HG03139 (cell line): ENCODE results near the gene CLDN4.
A peak's percentile ranks its signal among the peaks of the same experiment; 100 is the strongest.
"Not testable (repeated sequence)": the region's sequence is repeated elsewhere in the genome, so short reads cannot be mapped to it uniquely, and the experiment has no call there.

Experiments used
- ATAC-seq: cut with Tn5 transposase; IDR thresholded peaks from one replicate; pipeline ENCODE4 v1.9.1; 2021; ENCODE audit not compliant: unreplicated experiment

The CLDN4 gene

DNA sequence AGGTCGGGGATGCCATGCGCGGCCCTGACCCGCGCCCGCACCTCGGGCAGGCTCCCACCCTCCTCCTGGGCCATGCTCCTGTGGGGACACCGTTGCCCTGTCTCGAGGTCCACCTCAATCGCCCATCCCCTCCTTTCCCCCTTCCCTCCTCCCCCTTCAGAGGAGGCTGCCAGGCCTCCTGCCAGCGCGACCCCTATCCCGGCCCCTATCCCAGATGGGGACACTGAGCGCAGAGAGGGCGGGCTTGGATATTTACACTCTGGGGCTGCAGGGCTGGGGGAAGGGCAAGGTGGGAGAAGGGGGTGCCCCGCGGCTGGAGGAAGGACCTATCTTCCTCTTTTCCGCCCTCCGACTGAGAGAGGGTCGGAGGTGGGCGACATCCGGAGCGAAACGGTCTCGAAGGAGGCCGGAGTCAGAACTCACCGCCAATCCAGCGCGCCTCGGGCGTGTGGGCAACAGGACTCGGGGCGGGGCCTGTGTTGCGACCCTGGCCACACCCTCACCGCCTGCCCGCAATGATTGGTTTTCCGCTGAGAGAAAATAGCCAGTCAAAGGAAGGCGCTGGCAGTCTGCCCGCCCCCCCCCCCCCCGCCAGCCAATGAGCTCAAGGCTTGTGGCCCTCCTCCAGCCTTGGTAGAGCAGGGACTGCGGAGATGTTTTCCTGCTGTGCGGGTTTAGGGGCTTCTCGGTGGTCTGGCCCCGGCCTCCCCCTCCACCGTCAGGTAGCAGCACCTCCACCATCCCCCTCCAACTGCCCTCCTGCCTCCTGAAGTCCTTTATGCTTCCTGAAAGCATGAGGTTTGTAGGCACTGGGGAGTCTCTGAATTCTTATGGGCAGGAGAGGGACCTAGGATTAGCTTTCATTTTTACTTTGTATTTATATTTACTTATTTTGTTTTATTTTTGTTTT lies 11.5 kb downstream of the CLDN4 start, which contains the start of gene METTL27:
TSS of gene METTL27 (minus strand) at position 450 of the 910 bp plus-strand sequence. CDS start at position 74, 376 bp downstream.
- peak; percentile 90 for ATAC-seq

DNA sequence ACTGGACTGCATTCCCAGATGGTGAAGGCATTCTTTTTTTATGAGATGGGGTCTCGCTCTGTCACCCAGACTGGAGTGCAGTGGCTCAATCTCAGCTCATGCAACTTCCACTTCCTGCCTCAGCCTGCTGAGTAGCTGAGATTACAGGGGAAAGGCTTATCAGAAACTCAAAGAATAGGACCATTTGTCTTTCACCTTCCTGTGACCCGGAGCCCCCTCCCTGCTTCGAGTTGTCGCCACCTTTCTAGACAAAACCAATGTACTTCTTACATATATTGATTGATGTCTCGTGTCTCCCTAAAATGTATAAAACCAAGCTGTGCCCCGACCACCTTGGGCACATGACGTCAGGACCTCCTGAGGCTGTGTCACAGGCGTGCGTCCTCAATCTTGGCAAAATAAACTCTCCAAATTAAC lies 13.3 kb downstream of the CLDN4 start:
- no peak for ATAC-seq

DNA sequence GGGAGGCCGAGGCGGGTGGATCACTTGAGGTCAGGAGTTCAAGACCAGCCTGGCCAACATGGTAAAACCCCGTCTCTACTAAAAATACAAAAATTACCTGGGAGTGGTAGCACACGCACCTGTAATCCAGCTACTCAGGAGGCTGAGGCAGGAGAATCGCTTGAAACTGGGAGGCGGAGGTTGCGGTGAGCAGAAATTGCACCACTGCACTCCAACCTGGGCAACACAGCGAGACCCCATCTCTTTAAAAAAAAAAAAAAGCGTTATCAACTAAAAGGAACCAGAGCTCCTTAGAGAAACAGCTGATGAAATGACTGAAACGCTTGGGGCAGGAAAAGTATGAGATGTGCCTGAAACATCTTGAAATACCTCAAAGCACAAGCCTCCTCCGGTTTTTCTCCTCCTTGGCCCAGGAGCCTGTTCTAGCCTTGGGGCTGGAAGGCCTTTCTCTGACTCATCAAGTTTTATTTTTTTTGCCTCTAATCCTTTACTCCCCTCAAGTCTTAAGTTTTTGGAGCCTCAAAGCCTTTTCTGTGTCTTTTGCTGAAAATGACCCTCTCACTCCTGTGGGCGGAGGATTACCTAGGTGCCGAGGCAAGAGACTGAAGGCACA lies 14.2 kb downstream of the CLDN4 start:
- no peak for ATAC-seq

DNA sequence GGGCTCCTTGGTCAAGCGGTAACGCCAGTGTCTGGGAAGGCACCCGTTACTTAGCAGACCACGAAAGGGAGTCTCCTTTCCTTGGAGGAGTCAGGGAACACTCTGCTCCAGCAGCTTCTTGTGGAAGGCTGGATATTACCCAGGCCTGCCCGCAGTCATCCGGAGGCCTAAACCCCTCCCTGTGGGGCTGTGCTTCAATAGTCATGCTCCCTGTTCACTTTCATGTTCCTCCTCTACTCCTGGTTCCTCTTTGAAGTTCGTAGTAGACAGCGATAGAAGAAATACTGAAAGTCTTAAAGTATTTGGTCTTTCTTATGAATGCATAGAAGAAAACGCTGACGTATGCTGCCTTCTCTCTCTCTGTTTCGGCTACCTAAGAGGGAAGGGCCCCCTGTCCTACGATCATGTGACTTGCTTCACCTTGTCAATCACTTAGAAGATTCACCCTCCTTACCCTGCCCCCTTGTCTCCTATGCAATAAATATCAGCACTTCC lies 15.0 kb downstream of the CLDN4 start:
- ATAC-seq: not testable (repeated sequence)

DNA sequence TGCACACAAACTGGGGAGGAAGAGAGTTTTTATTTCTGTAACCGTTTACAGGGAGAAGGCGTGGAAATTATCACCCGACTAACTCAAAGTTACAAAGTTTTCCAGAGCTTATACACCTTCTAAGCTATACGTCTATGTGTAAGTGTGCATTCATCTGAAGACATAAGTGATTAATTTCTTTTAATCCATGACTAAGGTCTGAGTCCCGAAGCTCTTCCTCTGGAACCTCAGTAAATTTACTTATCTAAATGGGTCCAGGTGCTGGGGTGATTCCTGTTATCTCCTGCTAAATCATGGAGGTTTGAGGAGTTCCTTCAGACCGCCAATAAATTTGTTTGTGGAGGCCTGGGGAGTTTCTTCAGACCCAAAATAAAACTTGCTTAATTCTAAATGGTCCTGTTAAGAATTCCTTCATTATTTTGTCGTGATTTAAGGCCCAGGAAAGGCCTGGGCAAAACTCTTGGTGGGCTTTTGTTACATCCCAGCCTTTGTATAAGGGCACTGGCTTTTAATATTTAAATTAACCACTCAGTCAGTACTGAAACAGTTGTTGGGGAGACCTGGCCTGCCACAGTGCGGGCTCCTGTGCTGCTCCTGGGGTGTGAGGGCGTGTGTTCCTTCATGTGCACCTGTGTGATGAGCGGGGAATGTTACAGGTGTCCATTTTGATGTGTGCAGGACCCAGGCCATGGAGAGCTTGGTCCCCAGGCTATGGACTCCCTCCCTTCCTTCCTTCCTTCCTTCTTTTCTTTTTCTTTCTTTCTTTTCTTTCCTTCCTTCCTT lies 17.3 kb downstream of the CLDN4 start:
- ATAC-seq: no peak

DNA sequence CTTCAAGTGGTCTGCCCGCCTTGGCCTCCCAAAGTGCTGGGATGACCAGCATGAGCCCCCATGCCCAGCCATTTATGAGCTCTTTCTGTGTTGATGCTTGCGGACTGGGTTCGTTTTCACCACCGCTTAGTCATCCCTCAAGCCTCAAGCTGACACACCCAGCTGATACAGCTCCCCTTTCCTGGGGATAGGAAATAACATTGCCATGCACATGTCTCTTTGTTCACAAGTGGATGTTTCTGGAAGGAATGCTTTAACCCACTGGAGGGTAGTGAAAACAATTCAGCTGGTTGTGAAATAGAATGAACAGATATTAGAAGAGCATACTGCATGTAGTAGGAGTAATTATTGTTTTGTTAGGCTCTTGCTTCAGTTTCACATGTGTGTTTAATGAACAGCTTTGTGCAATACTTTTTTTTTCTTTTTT lies 20.0 kb downstream of the CLDN4 start:
- no peak for ATAC-seq

DNA sequence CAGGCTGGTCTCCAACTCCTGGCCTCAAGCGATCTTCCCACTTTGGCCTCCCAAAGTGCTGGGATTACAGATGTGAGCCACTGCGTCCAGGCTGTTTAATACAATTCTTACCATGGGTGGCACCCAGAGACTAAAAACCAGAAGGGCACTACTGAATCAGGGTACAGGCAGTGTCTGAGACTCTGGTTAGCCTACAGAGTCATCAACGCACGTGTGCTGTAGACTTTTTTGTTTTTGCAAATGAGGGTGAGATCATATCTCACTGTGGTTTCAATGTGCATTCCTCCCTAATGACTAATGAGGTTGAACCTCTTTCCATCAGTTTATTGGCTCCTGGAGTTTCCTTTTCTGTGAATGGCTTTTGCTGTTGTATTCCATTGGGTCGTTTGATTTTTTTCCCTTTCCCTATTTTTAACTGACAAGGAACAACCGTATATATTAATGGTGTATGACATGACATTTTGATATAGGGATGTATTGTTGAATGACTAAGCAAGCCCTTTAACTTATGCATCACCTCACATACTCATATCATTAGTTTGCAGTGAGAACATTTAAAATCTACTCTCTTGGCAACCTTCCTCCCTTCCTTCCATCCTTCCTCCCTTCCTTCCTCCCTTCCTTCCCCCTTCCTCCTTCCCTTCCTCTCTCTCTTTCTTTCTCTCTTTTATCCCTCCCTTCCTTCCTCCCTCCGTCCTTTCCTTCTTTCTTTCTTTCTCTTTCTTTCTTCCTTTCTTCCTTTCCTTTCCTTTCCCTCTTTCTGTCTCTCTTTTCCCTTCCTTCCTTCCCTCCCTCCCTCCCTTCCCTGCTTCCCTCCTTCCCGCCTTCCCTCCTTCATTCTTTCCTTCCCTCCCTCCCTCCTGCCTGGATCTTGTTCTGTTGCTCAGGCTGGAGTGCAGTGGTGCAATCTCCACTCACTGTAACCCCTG lies 20.9 kb downstream of the CLDN4 start:
- ATAC-seq: no peak

DNA sequence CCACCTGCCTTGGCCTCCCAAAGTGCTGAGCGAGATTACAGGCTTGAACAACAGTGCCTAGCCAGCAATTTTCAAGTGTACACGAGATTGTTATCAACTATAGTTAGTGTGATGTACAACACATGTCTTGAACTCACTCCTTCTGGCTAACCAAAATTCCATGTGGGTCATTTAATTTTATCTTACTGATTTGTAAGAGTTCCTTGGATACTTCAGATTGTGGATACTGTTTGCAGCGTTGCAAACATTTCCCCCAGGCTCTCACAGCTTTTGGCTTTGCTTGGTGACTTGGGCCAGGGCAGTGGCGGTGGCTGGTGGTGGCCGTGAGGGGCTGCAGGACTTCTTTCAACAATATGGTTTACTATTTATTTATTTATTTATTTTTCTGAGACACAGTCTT lies 21.7 kb downstream of the CLDN4 start:
- ATAC-seq: no peak

DNA sequence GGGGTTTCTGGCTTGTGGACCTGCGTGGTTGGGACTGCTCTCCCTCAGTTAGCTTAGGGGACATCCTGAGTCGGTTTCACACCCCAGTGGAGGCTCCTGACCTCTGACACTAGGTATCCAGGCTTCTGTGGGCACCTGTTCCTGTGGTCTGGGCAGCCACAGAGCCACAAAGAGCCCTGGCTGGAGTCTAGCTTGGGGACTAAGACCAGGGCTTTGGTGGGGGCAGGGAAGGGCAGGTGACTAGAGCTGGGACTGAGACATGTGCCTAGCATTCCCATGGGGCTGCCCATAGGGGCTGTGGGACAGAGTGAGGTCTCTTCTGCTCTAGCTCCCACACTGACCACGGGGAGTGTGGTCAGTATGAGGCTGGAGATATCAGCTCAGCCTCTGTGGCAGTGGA lies 26.1 kb downstream of the CLDN4 start:
- no peak for ATAC-seq

DNA sequence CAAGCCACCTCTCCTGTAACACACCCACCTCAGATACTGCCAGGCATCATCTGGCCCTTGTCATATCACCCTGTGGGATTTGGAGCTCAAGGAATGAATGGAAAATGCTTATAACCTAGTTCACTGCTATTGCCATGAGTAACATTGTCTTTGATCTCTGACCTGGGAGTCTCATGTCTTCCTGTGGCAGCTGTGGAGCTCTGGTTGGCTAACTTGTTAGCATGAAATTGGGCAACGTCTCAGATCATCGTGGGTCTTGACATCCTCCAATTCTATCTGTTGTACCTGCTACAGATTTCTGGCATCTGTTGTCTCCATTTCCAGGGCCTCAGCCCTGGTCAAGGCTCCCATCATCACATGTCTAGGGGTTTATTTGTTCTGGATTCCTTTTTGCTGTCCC lies 28.0 kb downstream of the CLDN4 start:
- ATAC-seq: no peak

DNA sequence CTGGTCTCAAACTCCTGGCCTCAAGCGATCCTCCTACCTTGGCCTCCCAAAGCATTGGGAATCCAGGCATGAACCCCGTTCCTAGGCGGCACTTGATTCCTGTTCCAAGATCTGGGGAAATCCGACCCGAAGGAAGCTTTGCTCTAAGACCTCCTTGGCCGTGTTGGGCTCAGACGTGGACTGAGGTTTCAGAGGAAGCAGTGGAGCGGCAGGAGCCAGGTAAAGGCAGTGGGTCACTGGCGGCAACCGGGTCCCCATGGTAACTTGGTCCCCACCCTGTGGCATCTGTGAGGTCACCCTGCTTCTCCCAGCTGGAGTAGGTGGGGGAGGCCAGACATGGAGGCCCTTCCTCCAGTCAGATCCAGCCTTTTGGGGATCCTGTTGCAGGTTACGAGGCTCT lies 30.1 kb downstream of the CLDN4 start, which contains the start of gene TMEM270:
TSS of gene TMEM270 (plus strand) at position 301 of the 400 bp plus-strand sequence. CDS start at position 337, 36 bp downstream.
- ATAC-seq: no peak

DNA sequence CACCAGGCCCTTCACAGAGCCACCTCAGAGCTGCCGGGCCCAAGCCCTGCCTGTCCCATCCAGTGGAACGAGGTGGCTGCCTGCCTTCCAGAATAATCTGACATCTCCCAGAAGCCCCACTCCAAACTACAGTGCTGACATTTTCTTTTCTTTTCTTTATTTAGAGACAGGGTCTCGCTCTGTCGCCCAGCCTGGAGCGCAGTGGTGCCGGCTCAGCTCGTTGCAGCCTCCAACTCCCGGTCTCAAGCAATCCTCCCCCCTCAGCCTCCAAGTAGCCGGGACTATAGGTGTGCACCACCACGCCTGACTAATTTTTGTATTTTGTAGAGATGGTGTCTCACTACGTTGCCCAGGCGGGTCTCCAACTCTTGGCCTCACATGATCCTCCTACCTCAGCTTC lies 30.5 kb downstream of the CLDN4 start:
- ATAC-seq: no peak

DNA sequence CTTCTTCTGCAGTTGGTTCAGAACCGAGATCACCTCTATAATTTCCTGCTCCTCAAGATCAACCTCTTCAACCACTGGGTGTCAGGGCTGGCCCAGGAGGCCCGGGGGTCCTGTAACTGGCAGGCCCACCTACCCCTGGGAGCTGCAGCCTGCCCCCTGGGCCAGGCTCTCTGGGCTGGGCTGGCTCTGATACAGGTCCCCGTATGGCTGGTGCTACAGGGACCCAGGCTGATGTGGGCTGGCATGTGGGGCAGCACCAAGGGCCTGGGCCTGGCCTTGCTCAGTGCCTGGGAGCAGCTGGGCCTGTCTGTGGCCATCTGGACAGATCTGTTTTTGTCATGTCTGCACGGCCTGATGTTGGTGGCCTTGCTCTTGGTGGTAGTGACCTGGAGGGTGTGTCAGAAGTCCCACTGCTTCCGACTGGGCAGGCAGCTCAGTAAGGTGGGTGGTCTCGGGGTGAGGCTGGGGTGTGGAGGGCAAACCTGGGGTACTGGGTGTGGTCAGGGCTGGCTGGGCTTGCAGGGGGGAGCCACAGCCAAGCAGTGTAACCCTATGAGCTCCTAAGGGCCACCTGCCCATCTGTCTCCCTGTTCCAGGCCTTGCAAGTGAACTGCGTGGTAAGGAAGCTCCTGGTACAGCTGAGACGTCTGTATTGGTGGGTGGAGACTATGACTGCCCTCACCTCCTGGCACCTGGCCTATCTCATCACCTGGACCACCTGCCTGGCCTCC lies 34.4 kb downstream of the CLDN4 start:
- ATAC-seq: no peak

DNA sequence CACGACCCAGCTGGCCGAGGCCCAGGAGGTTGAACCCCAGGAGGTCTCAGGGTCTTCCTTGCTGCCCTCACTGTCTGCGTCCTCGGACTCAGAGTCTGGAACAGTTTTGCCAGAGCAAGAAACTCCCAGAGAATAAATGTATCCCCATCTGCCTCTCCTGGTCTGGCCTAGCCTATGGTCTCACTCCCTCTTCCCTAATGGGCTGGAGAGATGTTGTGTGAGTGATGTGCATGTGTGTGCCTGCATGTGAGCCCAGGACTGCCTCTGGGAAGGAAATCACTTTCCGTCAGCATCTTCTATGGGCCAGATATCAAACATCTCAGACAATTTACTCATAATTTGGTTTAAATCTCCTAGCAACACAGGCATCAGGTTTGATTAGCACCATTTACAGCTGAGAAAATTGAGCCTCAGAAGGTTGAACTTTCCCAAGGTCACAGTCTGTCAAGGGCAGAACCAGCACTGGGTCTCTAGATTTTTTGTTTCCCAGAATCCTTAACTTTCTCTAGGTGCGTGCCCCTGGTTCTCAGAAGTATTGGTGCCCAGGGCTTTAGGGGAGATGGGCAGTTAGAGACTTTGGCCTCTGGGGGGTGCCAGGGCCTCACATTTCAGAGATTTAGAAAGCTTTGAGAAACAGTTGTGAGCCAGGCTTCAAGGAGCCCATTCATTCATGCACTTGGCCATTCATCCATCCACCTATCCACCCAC lies 35.1 kb downstream of the CLDN4 start:
- ATAC-seq: no peak

DNA sequence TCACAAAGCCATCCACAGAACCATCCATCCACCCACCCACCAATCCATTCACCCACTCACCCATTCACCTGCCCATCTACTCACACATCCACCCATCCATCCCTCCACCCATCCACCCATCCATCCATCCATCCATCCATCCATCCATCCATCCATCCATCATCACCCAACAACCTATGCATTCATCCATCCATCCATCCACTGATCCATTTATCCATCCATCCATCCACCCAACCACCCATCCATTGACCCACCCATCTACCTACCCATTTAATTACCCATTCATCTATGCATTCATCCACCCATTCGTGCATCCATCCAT lies 35.6 kb downstream of the CLDN4 start:
- no peak for ATAC-seq

DNA sequence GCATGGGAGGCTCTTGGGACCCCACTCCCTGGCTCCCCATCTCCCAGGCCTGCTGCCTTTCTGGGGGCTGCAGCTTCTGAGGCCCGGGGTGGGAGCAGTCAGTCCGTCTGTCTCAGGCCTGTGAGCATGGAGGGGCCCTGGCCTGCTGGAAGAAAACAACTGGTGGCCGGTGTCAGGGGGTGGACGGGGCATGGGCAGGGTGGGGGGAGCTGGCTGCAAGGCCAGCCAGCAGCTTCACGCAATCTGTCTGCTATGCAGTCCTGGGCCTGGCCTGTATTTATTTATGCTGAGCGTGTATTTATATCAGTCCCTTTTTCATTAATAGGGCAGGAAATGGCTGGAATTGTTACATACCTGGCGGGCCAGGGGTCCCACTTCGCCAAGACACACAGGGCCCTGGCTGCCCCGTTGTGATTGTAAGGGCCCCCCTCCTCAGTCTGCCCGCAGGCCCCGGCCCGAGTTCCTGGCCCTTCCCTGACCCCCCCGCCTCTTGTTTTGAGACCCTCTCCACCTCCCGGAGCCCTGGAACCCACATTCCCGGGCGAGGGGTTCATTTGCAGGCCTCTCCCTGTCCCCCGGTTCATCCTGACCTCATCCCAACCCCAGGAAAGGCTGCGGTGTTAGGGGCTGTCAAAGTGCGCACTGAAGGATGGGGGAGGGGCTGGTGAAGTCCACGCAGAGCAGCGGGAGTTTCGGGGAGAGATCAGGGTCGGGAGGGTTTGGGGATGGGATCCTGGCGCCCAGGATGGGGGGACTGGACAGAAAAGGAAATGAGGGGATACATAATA lies 38.4 kb downstream of the CLDN4 start:
- no peak for ATAC-seq

DNA sequence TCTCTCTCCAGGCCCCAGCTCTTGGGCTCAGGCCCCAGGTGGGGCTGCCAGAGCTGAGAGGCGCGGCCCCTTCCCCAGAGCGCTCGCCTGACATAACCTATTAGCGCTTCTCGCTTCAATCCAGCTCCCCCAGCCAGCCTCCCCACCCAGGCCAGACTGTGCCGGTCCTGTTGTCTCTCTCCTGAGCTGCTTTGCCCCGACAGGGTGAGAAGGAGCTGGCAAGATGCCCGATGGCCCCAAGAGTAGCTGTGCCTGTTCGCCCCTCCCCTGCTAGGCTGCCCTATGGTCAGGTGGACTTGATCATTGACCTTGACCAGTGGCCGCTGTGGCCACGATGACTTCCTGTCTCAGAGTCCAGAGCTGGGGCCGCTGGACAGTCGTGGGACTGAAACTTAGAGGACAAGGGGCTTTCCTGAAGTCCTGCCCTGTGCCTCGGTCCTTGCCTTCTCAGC lies 39.3 kb downstream of the CLDN4 start:
- ATAC-seq: no peak
